IMR-90 (cell line): ENCODE data around the gene AP1S1. TPM values are rescaled to one million over a fixed set of nuclear protein-coding genes. Genes with fewer than 3 reads are reported as not detected.

Experiments used
- ATAC-seq: fragments of 200-7000 bp; cut with Tn5 transposase; 2 replicates; pipeline ENCODE4 v1.9.1; 2020; ENCODE audit warnings: low read depth, mild to moderate bottlenecking, moderate library complexity
- BruUV-seq: library from RNA; stranded (reverse); fragments of 400-500 nt; replicated peaks from 2 replicates; lab custom pipeline; 2021; lab: Mats Ljungman, UMichigan
- CTCF ChIA-PET: fragments of 300-600 bp; formaldehyde crosslinking; extraction: SDS; loops from one replicate; lab custom pipeline; 2021; ENCODE audit warnings: antibody characterized with exemption; lab: Yijun Ruan, JAX
- POLR2A ChIA-PET: fragments of 300-600 bp; sonication (Branson Sonifier 250); formaldehyde crosslinking; loops from one replicate; lab custom pipeline; 2022; ENCODE audit warnings: antibody characterized with exemption; ENCODE audit not compliant: unreplicated experiment; lab: Charles Lee
- DNase-seq: peaks from one replicate; pipeline ENCODE4 v3.0.0; 2013
- H2AFZ ChIP-seq: replicated peaks from 2 replicates; pipeline ENCODE3; 2013; ENCODE audit warnings: low read length, mild to moderate bottlenecking; ENCODE audit not compliant: poor library complexity
- H2AK5ac ChIP-seq: 2 replicates; pipeline ENCODE4 v1.6.1; 2013; ENCODE audit warnings: low read depth, low read length, inconsistent platforms
- H2AK9ac ChIP-seq: replicated peaks from 2 replicates; pipeline ENCODE3; 2013; ENCODE audit warnings: mild to moderate bottlenecking, low read depth, low read length, moderate library complexity; ENCODE audit not compliant: poor library complexity
- H2BK120ac ChIP-seq: 2 replicates; pipeline ENCODE4 v1.6.1; 2013; ENCODE audit warnings: low read depth, low read length, inconsistent platforms
- H2BK15ac ChIP-seq: 3 replicates; pipeline ENCODE4 v1.6.1; 2013; ENCODE audit warnings: low read depth, low read length, inconsistent platforms
- H2BK20ac ChIP-seq: 2 replicates; pipeline ENCODE4 v1.6.1; 2013; ENCODE audit warnings: low read depth, mild to moderate bottlenecking, inconsistent platforms, low read length, moderate library complexity
- H2BK5ac ChIP-seq: 2 replicates; pipeline ENCODE4 v1.6.1; 2013; ENCODE audit warnings: mild to moderate bottlenecking, low read depth, low read length, inconsistent platforms; ENCODE audit not compliant: poor library complexity, severe bottlenecking
- H3K14ac ChIP-seq: replicated peaks from 2 replicates; pipeline ENCODE4 v1.6.1; 2013; ENCODE audit warnings: low read depth, low read length, inconsistent platforms
- H3K18ac ChIP-seq: 2 replicates; pipeline ENCODE4 v1.6.1; 2013; ENCODE audit warnings: low read depth, low read length, control low read depth
- H3K23ac ChIP-seq: 2 replicates; pipeline ENCODE4 v1.6.1; 2013; ENCODE audit warnings: low read depth, low read length, inconsistent platforms
- H3K27ac ChIP-seq: 2 replicates; pipeline ENCODE4 v1.5.1; 2013; ENCODE audit warnings: mild to moderate bottlenecking, control low read depth, low read length; ENCODE audit not compliant: insufficient read depth
- H3K27me3 ChIP-seq: 2 replicates; pipeline ENCODE4 v1.6.1; 2013; ENCODE audit warnings: low read length; ENCODE audit not compliant: control insufficient read depth, insufficient read depth
- H3K36me3 ChIP-seq: 2 replicates; pipeline ENCODE4 v1.6.1; 2013; ENCODE audit warnings: low read length, mixed read lengths; ENCODE audit not compliant: control insufficient read depth, insufficient read depth
- H3K4ac ChIP-seq: 2 replicates; pipeline ENCODE4 v1.6.1; 2013; ENCODE audit warnings: low read depth, low read length, inconsistent platforms
- H3K4me1 ChIP-seq: 2 replicates; pipeline ENCODE4 v1.6.1; 2013; ENCODE audit warnings: low read length, mixed read lengths; ENCODE audit not compliant: control insufficient read depth, insufficient read depth
- H3K4me2 ChIP-seq: 2 replicates; pipeline ENCODE4 v1.6.1; 2013; ENCODE audit warnings: low read depth, mild to moderate bottlenecking, control low read depth, low read length, moderate library complexity
- H3K4me3 ChIP-seq: 2 replicates; pipeline ENCODE4 v1.5.1; 2013; ENCODE audit warnings: low read depth, mild to moderate bottlenecking, control low read depth, low read length, moderate library complexity; ENCODE audit not compliant: insufficient read depth
- H3K56ac ChIP-seq: 2 replicates; pipeline ENCODE4 v1.6.1; 2013; ENCODE audit warnings: low read length, inconsistent platforms; ENCODE audit not compliant: insufficient read depth; ENCODE audit errors: extremely low read depth
- H3K79me1 ChIP-seq, 2 experiments: 2 replicates each; pipeline ENCODE4 v1.6.1; 2013; ENCODE audit warnings: low read length in 2 of 2, inconsistent platforms in 1 of 2, low read depth in 1 of 2
- H3K9ac ChIP-seq: 2 replicates; pipeline ENCODE4 v1.6.1; 2013; ENCODE audit warnings: low read depth, low read length, control low read depth
- H3K9me1 ChIP-seq: 2 replicates; pipeline ENCODE4 v1.6.1; 2013; ENCODE audit warnings: low read length, inconsistent platforms; ENCODE audit not compliant: insufficient read depth
- H3K9me3 ChIP-seq: 2 replicates; pipeline ENCODE4 v1.6.1; 2013; ENCODE audit warnings: low read length; ENCODE audit not compliant: control insufficient read depth, insufficient read depth
- H4K20me1 ChIP-seq: 2 replicates; pipeline ENCODE4 v1.6.1; 2013; ENCODE audit warnings: low read length, inconsistent platforms; ENCODE audit not compliant: insufficient read depth
- H4K5ac ChIP-seq: 2 replicates; pipeline ENCODE4 v1.6.1; 2013; ENCODE audit warnings: mild to moderate bottlenecking, low read depth, low read length, control low read depth
- H4K8ac ChIP-seq, 2 experiments: 2 replicates each; pipeline ENCODE4 v1.6.1; 2013; ENCODE audit warnings: low read depth in 2 of 2, low read length in 2 of 2, control low read depth in 1 of 2, inconsistent platforms in 1 of 2
- H4K91ac ChIP-seq: 2 replicates; pipeline ENCODE4 v1.6.1; 2013; ENCODE audit warnings: low read depth, low read length, inconsistent platforms; ENCODE audit not compliant: insufficient read depth
- MAZ ChIP-seq: IDR thresholded peaks from 2 replicates; pipeline ENCODE4 v1.6.1; 2012; ENCODE audit warnings: low read depth, mild to moderate bottlenecking, low read length, improper control_type of control experiment, moderate library complexity, borderline replicate concordance
- POLR2A ChIP-seq: IDR thresholded peaks from 2 replicates; pipeline ENCODE4 v1.6.1; 2012; ENCODE audit warnings: mild to moderate bottlenecking, low read depth, low read length
- WGBS, 2 experiments: methylation state at CpG; one replicate each; pipeline versions ENCODE4 v1.1.5 to v1.1.7; 2013; ENCODE audit warnings: missing lambda C conversion rate in 2 of 2; ENCODE audit not compliant: insufficient read length in 1 of 2; ENCODE audit errors: extremely low coverage in 2 of 2; 5-methylcytosine and 5-hydroxymethylcytosine counted together
- dilution Hi-C: fragments of 300-500 bp; cut with HindIII; formaldehyde crosslinking; loops from one replicate; pipeline ENCODE4 v1.14.3; 2018; ENCODE audit warnings: low sequenced_read_pairs; ENCODE audit not compliant: unreplicated experiment
- in situ Hi-C: fragments of 300-500 bp; cut with MboI; formaldehyde crosslinking; loops from 3 replicates; pipeline ENCODE4 v1.14.3; 2019; ENCODE audit warnings: low sequenced_read_pairs, inconsistent platforms, mixed read lengths
- intact Hi-C: fragments of 100-400 bp; cut with micrococcal nuclease; formaldehyde crosslinking; loops from 2 replicates; pipeline ENCODE4 v1.10.0; 2022
- polyA plus RNA-seq, 3 experiments: library from polyadenylated mRNA; depleted of rRNA; stranded (reverse); fragments of >200 nt; gene quantifications; 2 replicates each; pipeline ENCODE4 v1.2.3, GENCODE V29; 2012; ENCODE audit warnings: low replicate concordance in 1 of 3
- total RNA-seq: library from RNA; depleted of rRNA; stranded (reverse); fragments of >200 nt; gene quantifications from 2 replicates; pipeline ENCODE4 v1.2.3, GENCODE V29; 2012

The AP1S1 gene
- total and polyA plus RNA-seq, 2 of the 4 experiments (the other 2 are of a cell fraction) = 187 to 295 TPM

DNA sequence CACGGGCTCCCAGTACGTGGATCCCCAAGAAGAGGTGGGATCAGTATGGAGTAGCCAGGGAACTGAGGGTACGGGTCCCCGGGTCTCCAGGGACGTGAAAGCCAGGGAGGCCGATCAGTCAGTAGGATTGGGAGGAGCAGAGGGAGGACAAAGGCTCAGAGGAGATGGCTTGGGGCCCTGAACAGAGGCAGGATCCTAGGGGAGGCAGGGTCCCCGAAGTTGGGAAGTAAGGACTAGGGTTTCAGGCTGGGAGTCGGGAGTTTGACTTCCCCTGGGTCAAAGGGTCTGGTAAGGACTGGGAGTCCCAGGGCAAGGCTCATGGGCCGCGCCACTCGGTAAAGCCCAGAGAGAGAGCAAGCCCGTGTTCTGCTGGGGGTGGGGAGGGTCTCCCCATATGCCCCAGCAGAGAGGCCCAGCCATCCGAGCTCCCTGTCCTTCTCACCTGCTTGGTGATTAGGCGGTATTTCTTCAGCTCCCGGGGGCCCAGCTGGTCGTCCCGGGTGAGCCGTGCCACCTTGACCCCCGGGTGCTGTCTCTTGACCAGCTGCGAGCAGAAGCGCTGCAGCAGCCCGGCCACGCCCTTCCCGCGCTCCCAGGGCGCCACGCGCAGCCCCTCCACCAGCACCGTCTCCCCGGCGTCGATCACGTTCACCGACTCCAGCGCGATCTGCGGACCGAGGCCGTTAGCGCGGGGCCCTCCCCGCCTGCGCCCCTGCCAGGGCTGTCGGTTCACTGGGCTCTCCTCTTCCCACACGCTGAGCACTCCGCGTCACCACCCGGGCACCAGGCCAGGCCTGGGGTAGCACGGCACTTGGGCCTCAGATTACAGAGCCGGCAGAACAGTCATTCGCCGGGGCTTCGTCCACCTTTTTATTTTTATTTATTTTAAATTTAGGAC, 18.8 kb downstream of the AP1S1 start:
- Histone ChIP-seq H3K27ac (no peak overlapping the region), H3K14ac (no peak overlapping the region), H3K79me1 (peaks cover 0 to 3% of the 10 kb centered on the region in 2 experiments; a peak in 1 of 4 replicates), H3K23ac (peak overlapping the region; percentile 64; the same call in 1 of the 2 replicates), H3K27me3 (peaks cover 83% of the 10 kb centered on the region), H4K20me1 (no peaks in the 10 kb centered on the region; the same call in 1 of the 2 replicates), H3K18ac (no peak overlapping the region), H4K5ac (no peak overlapping the region), H2BK5ac (no peak overlapping the region), H3K4me1 (peaks cover 12% of the 10 kb centered on the region), H2AK9ac (peak overlapping the region; percentile 55), H2BK120ac (no peak overlapping the region), H2BK20ac (no peak overlapping the region), H3K9ac (no peak overlapping the region), H3K9me3 (peaks cover 4% of the 10 kb centered on the region; the same call in 1 of the 2 replicates), H3K4me3 (no peak overlapping the region), H3K56ac (no peak overlapping the region), H3K9me1 (peaks cover 8% of the 10 kb centered on the region), H2BK15ac (no peak overlapping the region), H3K36me3 (no peaks in the 10 kb centered on the region), H4K8ac (no peak overlapping the region), H2AFZ (peak overlapping the region; percentile 84), H4K91ac (no peak overlapping the region), H2AK5ac (no peak overlapping the region; the same call in 1 of the 2 replicates), H3K4ac (no peak overlapping the region), H3K4me2 (peak overlapping the region; percentile 35)
- ChIA-PET CTCF (interaction anchor here (0.6 kb wide), 1 partner anchor 119 kb away, joined by 3 read pairs; no protein-coding TSS in a partner anchor), POLR2A (interaction anchor here (0.9 kb wide), 1 partner anchor 8 kb away, joined by 3 read pairs; the partner anchor contains the start of gene VGF)
- DNase-seq = peak; percentile 71
- peak; percentile 63 for ATAC-seq
- 6% methylated on average over 3 of the region's 53 CpGs; no CpG with 5 or more reads in 1 of the 2 experiments for WGBS, 2 experiments
- intact Hi-C loops = no loop called here
- no TSS peak for BruUV-seq
- in situ Hi-C loops = no loop called here
- no peak for TF ChIP-seq POLR2A
- TF ChIP-seq MAZ = peak; percentile 41; the same call in 1 of the 2 replicates
- dilution Hi-C loops = no loop called here
